Mesenchymal stem cell (in vitro differentiated cells and primary cell): Measurements from ENCODE around the gene PRKCB.

Experiments
- DNase-seq: peaks from one replicate; pipeline ENCODE4 v3.0.0-alpha.2; 2013
- H2AFZ ChIP-seq: one replicate; pipeline ENCODE4 v1.6.1; 2013; ENCODE audit warnings: low read depth, mild to moderate bottlenecking, control low read depth, inconsistent platforms, low read length, moderate library complexity
- H2AK5ac ChIP-seq: 2 replicates; pipeline ENCODE4 v1.6.1; 2013; ENCODE audit warnings: low read length, moderate library complexity, mild to moderate bottlenecking, inconsistent platforms; ENCODE audit not compliant: severe bottlenecking
- H2BK120ac ChIP-seq: one replicate; pipeline ENCODE4 v1.6.1; 2013; ENCODE audit warnings: low read depth, mild to moderate bottlenecking, inconsistent platforms, low read length, moderate library complexity
- H2BK12ac ChIP-seq, 2 experiments: one replicate each; pipeline ENCODE4 v1.6.1; 2013; ENCODE audit warnings: inconsistent platforms in 2 of 2, low read length in 2 of 2, mild to moderate bottlenecking in 2 of 2, moderate library complexity in 2 of 2, control low read depth in 1 of 2
- H2BK15ac ChIP-seq: one replicate; pipeline ENCODE4 v1.6.1; 2013; ENCODE audit warnings: mild to moderate bottlenecking, low read depth, inconsistent platforms; ENCODE audit not compliant: poor library complexity, severe bottlenecking
- H2BK5ac ChIP-seq: 2 replicates; pipeline ENCODE4 v1.6.1; 2013; ENCODE audit warnings: low read depth, mild to moderate bottlenecking, low read length, control low read depth, inconsistent platforms; ENCODE audit not compliant: poor library complexity, severe bottlenecking
- H3K14ac ChIP-seq, 2 experiments: one replicate each; pipeline ENCODE4 v1.6.1; 2013; ENCODE audit warnings: inconsistent platforms in 2 of 2, low read length in 2 of 2, control low read depth in 1 of 2, mild to moderate bottlenecking in 1 of 2, moderate library complexity in 1 of 2
- H3K18ac ChIP-seq, 2 experiments: one replicate each; pipeline ENCODE4 v1.6.1; 2013; ENCODE audit warnings: inconsistent platforms in 2 of 2, low read length in 2 of 2, control low read depth in 1 of 2, low read depth in 1 of 2, mild to moderate bottlenecking in 1 of 2
- H3K23ac ChIP-seq, 2 experiments: one replicate each; pipeline ENCODE4 v1.6.1; 2013; ENCODE audit warnings: inconsistent platforms in 2 of 2, low read length in 2 of 2, mild to moderate bottlenecking in 2 of 2, moderate library complexity in 2 of 2, control low read depth in 1 of 2
- H3K27ac ChIP-seq: 2 replicates; pipeline ENCODE4 v1.5.1; 2013; ENCODE audit warnings: mild to moderate bottlenecking, moderate library complexity, low read length, control low read depth, inconsistent platforms; ENCODE audit not compliant: poor library complexity, severe bottlenecking
- H3K27me3 ChIP-seq, 2 experiments: 2 replicates each; pipeline versions ENCODE4 v1.6.1 to v1.7.0; 2013; ENCODE audit warnings: low read length in 2 of 2, mild to moderate bottlenecking in 2 of 2, moderate library complexity in 2 of 2, control low read depth in 1 of 2, inconsistent platforms in 1 of 2; ENCODE audit not compliant: control insufficient read depth in 1 of 2, insufficient read depth in 1 of 2
- H3K36me3 ChIP-seq, 2 experiments: 2 replicates each; pipeline versions ENCODE4 v1.6.1 to v1.7.0; 2013; ENCODE audit warnings: low read length in 2 of 2, control low read depth in 1 of 2, inconsistent platforms in 1 of 2, low read depth in 1 of 2, mild to moderate bottlenecking in 1 of 2; ENCODE audit not compliant: insufficient read depth in 2 of 2, control insufficient read depth in 1 of 2
- H3K4ac ChIP-seq, 2 experiments: one replicate each; pipeline ENCODE4 v1.6.1; 2013; ENCODE audit warnings: inconsistent platforms in 2 of 2, low read length in 2 of 2, mild to moderate bottlenecking in 2 of 2, moderate library complexity in 2 of 2, control low read depth in 1 of 2, low read depth in 1 of 2
- H3K4me1 ChIP-seq: 2 replicates; pipeline ENCODE4 v1.6.1; 2013; ENCODE audit warnings: low read depth, low read length, control low read depth; ENCODE audit not compliant: control insufficient read depth, insufficient read depth
- H3K4me2 ChIP-seq: 2 replicates; pipeline ENCODE4 v1.6.1; 2013; ENCODE audit warnings: low read length, mild to moderate bottlenecking, inconsistent platforms; ENCODE audit not compliant: poor library complexity, severe bottlenecking
- H3K4me3 ChIP-seq, 2 experiments: 2 replicates each; pipeline versions ENCODE4 v1.5.1 to v1.7.0; 2013; ENCODE audit warnings: low read length in 2 of 2, mild to moderate bottlenecking in 2 of 2, control low read depth in 1 of 2, low read depth in 1 of 2; ENCODE audit not compliant: insufficient read depth in 1 of 2
- H3K79me1 ChIP-seq: replicated peaks from 2 replicates; pipeline ENCODE4 v1.6.1; 2013; ENCODE audit warnings: mild to moderate bottlenecking, control low read depth, low read length, inconsistent platforms; ENCODE audit not compliant: poor library complexity, severe bottlenecking
- H3K9ac ChIP-seq: 2 replicates; pipeline ENCODE4 v1.7.0; 2013; ENCODE audit warnings: mild to moderate bottlenecking, low read length, moderate library complexity
- H3K9me3 ChIP-seq: 2 replicates; pipeline ENCODE4 v1.7.0; 2013; ENCODE audit warnings: mild to moderate bottlenecking, low read length; ENCODE audit not compliant: control insufficient read depth
- H4K8ac ChIP-seq: one replicate; pipeline ENCODE4 v1.6.1; 2013; ENCODE audit warnings: inconsistent platforms, mild to moderate bottlenecking, low read length, moderate library complexity
- H4K91ac ChIP-seq: one replicate; pipeline ENCODE4 v1.6.1; 2013; ENCODE audit warnings: mild to moderate bottlenecking, low read length, inconsistent platforms
- WGBS: methylation state at CpG from one replicate; pipeline ENCODE4 v1.1.7; 2013; ENCODE audit warnings: mixed read lengths; 5-methylcytosine and 5-hydroxymethylcytosine counted together

The PRKCB gene

DNA sequence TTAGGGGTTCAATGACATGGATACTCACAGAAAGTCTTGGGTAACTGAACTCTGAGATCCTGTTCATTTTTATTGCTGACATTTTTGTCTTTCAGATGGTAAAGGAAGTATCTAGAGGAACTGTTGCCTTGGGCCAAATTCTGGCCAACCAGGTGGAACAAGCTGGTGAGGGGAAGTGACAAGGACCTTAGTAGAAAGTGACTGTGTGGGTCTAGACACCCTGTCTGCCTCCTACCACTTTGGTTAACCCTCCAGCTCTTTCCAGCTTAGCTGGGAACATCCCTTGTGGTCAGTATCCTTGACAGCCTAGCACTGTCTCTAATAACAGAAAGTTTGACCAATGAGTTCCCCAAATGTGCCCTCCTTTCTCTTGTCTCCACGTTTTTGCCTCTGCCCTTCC, 28.8 kb upstream of the PRKCB start:
- 21% methylated on average over 1 of the region's 1 CpG for WGBS

DNA sequence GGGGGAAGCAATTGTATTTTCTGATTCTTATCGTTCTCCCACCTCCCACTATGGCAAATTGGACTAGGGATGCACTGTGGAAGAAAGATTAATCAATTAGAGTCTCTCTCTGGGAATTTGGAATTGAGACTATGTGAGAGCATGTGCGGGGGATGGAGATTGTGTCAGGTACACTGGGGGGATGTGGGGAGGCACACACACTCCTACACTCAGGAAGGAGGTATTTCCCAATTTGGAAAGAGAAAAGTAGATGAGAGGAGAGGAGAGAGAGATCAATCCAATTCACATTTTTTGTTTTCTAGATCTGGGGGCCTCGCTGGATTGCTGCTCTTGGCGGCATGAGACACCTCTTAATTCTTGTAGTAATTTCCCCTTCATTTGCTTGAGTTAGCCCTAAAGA, 14.3 kb upstream of the PRKCB start:
- Histone ChIP-seq H2BK15ac (no peak overlapping the region), H3K4ac (no peak overlapping the region), H3K4me1 (peaks cover 1% of the 10 kb centered on the region), H3K9ac (no peak overlapping the region), H3K14ac (no peak overlapping the region), H2BK12ac (no peak overlapping the region), H4K91ac (no peak overlapping the region), H4K8ac (no peak overlapping the region), H3K4me3 (no peak overlapping the region), H3K79me1 (no peaks in the 10 kb centered on the region), H3K9me3 (no peaks in the 10 kb centered on the region), H3K27me3 (no peaks in the 10 kb centered on the region), H3K18ac (no peak overlapping the region), H2BK120ac (no peak overlapping the region), H2AK5ac (no peak overlapping the region), H3K23ac (no peak overlapping the region), H3K27ac (no peak overlapping the region), H3K4me2 (no peak overlapping the region), H2AFZ (no peak overlapping the region), H3K36me3 (no peaks in the 10 kb centered on the region), H2BK5ac (no peak overlapping the region)
- 85% methylated on average over 1 of the region's 4 CpGs for WGBS
- DNase-seq = no peak

More for the DNA sequence above, 28.8 kb upstream of the PRKCB start:
- Histone ChIP-seq H3K4ac (no peak overlapping the region), H3K27me3 (peaks cover 0 to 15% of the 10 kb centered on the region in 2 experiments), H2AFZ (no peak overlapping the region), H2BK5ac (no peak overlapping the region), H3K79me1 (no peaks in the 10 kb centered on the region), H3K36me3 (no peaks in the 10 kb centered on the region), H4K91ac (no peak overlapping the region), H3K4me1 (no peaks in the 10 kb centered on the region), H2BK15ac (no peak overlapping the region), H4K8ac (no peak overlapping the region), H2BK12ac (no peak overlapping the region), H3K4me3 (no peak overlapping the region), H3K23ac (no peak overlapping the region), H3K9ac (no peak overlapping the region), H2AK5ac (no peak overlapping the region), H3K14ac (no peak overlapping the region), H3K18ac (no peak overlapping the region), H3K9me3 (no peaks in the 10 kb centered on the region), H3K27ac (no peak overlapping the region), H3K4me2 (no peak overlapping the region), H2BK120ac (no peak overlapping the region)
- no peak for DNase-seq

GRCh38 chr16:23821875-23822688, 13.7 kb upstream of the PRKCB start:
- DNase-seq = no peak
- no peaks in the 10 kb centered on the region for H3K27me3 ChIP-seq
- H3K4me1 ChIP-seq = peaks cover 1% of the 10 kb centered on the region
- H3K14ac ChIP-seq = no peak overlapping the region
- no peak overlapping the region for H3K9ac ChIP-seq
- WGBS = 84% methylated on average over 5 of the region's 6 CpGs
- no peak overlapping the region for H2AK5ac ChIP-seq
- H3K9me3 ChIP-seq = no peaks in the 10 kb centered on the region
- no peak overlapping the region for H3K18ac ChIP-seq
- no peak overlapping the region for H4K8ac ChIP-seq
- H2BK15ac ChIP-seq = no peak overlapping the region
- no peak overlapping the region for H2BK12ac ChIP-seq
- H2AFZ ChIP-seq = no peak overlapping the region
- no peak overlapping the region for H3K23ac ChIP-seq
- H3K4me3 ChIP-seq = no peak overlapping the region
- no peak overlapping the region for H4K91ac ChIP-seq
- no peak overlapping the region for H3K4ac ChIP-seq
- no peak overlapping the region for H2BK120ac ChIP-seq
- no peak overlapping the region for H3K4me2 ChIP-seq
- H3K27ac ChIP-seq = no peak overlapping the region
- no peaks in the 10 kb centered on the region for H3K79me1 ChIP-seq
- no peaks in the 10 kb centered on the region for H3K36me3 ChIP-seq
- no peak overlapping the region for H2BK5ac ChIP-seq

DNA sequence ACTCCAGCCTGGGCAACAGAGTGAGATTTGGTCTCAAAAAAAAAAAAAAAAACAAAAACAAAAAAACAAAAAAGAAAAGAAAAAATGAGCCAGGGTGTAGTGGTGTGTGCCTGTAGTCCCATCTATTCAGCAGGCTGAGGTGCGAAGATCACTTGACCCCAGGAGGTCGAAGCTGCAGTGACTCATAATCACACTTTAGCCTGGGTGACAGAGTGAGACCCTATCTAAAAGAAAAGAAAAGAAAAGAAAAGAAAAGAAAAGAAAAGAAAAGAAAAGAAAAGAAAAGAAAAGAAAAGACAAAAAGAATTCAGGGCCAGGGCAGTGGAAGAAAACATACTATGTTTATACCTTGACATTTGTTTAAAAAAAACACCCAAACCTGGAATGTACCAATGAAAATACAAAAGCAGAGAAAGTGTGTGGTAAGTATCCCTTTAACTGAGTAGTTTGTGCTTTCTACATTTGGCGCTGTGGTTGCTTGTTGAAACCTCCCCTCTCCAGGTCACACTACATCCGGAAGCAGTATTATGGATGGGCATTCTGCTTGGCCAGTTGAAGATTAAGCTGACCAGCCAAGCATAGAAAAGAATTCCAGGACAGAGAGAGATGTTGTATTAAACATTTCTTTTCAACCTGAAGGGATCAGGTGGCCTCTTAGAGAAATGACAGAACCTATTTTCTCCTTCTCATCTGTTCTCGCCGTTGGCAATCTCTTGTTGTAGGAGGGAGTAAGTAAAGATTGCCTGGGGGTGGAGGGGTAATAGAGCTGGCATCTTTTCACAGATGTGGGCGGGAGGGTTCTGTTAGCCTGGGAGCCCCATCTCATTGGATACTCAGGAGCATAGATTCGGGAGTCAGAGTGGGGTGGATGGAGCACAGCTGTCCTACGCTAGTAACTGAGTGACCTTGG, 12.1 kb upstream of the PRKCB start:
- H3K4ac ChIP-seq = no peak overlapping the region
- H3K14ac ChIP-seq = no peak overlapping the region
- H4K91ac ChIP-seq = no peak overlapping the region
- no peak overlapping the region for H3K27ac ChIP-seq
- no peak overlapping the region for H4K8ac ChIP-seq
- WGBS = 64% methylated on average over 9 of the region's 9 CpGs
- H3K4me3 ChIP-seq = no peak overlapping the region
- H3K27me3 ChIP-seq = no peaks in the 10 kb centered on the region
- no peak overlapping the region for H2BK12ac ChIP-seq
- H3K23ac ChIP-seq = no peak overlapping the region
- H3K9ac ChIP-seq = no peak overlapping the region
- no peak overlapping the region for H2BK15ac ChIP-seq
- H3K18ac ChIP-seq = no peak overlapping the region
- no peak overlapping the region for H2AK5ac ChIP-seq
- H2BK120ac ChIP-seq = no peak overlapping the region
- H3K9me3 ChIP-seq = no peaks in the 10 kb centered on the region
- no peaks in the 10 kb centered on the region for H3K36me3 ChIP-seq
- no peak for DNase-seq
- H2AFZ ChIP-seq = no peak overlapping the region
- H2BK5ac ChIP-seq = no peak overlapping the region
- no peak overlapping the region for H3K4me2 ChIP-seq
- peaks cover 1% of the 10 kb centered on the region for H3K4me1 ChIP-seq
- H3K79me1 ChIP-seq = no peaks in the 10 kb centered on the region
